Stimulated activated CD8-positive, alpha-beta memory T cell treated with anti-CD3 and anti-CD28 coated beads, Interleukin-2, amount 100 ng/mL, for 1 hour (primary cell): ENCODE results near the gene RCL1.
"Not testable (repeated sequence)": the region's sequence is repeated elsewhere in the genome, so short reads cannot be mapped to it uniquely, and the experiment has no call there.

Source experiments
- DNase-seq, 2 donors: peaks; one replicate each; pipeline ENCODE4 v3.0.0-alpha.2; 2020; ENCODE audit warnings: low read depth in 2 of 2

Gene RCL1, protein sequence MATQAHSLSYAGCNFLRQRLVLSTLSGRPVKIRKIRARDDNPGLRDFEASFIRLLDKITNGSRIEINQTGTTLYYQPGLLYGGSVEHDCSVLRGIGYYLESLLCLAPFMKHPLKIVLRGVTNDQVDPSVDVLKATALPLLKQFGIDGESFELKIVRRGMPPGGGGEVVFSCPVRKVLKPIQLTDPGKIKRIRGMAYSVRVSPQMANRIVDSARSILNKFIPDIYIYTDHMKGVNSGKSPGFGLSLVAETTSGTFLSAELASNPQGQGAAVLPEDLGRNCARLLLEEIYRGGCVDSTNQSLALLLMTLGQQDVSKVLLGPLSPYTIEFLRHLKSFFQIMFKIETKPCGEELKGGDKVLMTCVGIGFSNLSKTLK

DNA sequence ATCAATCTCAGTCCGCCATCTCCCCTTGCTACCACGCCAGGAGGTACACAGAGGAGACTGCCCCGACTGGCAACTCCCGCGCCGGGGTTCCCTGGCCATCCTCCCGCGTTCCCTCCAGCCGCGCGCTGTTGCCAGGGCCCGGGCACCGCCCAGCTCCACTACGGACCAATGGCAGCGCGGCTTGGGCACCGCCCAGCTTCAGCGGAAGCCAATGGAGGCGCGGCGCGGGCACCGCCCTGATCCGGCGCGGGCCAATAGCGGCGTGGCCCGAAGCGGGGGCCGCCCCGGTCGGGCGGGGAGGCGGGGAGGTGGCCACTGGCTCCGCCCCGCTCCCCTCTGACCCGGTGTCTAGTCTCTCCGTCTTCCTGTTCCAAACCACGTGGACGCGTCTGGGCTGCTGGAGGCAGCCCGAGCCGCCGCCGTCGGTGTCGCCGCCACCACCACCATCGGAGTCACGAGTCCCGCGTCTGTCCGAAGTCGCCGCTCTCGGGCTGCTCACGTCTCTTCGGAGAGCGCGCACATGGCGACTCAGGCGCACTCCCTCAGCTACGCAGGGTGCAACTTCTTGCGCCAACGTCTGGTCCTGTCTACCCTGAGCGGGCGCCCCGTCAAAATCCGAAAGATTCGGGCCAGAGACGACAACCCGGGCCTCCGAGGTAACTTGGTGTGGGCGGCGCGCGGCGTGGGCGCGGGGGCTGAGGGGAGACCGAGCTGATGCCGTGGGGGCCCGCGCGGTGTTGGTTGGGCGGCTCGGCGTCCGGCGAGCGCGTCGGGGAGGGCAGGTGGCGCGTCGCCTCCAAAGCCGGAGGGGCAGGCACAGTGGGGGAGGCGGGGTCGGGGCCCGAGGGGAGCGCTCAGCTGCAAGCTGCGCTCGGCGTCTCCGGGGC is at the start of gene RCL1:
Gene RCL1 (plus strand): TSS at position 373 of the 887 bp plus-strand sequence. CDS start 148 bp downstream, at position 521.
- DNase-seq: peak; percentile 89 to 92

DNA sequence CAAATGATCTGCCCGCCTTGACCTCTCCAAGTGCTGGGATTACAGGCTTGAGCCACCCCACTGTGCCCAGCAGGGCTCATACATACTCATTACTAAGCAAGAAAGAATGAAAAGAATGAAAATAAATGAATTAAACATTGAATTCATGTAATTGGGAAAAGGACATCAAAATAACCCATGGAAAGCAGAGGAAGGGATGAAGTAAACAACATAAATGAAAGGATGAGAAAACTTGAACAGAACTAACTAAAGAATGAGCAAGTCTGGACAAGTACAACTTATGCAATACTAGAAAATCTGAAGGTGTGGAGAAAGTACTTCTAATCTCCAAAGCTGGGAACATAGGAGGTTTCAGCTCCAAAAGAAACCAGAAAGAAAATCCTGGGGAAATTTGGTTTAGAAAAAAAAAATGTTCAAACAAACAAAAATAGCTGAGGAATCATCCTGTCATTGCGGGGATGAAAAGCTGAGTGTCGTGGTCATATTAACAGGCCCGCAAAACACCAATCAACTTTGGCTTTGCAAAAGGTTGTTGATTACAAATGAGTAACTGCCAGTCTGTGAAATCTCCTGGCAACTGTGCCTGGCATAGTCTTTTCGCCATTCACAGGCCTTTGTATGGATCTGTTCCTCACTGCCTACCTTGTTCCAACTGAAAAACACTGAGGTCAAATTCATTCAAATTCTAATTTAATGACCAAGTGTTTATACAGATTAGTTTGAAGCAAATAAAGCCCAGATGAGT is 49.4 kb upstream of the RCL1 start:
- DNase-seq: no peak

DNA sequence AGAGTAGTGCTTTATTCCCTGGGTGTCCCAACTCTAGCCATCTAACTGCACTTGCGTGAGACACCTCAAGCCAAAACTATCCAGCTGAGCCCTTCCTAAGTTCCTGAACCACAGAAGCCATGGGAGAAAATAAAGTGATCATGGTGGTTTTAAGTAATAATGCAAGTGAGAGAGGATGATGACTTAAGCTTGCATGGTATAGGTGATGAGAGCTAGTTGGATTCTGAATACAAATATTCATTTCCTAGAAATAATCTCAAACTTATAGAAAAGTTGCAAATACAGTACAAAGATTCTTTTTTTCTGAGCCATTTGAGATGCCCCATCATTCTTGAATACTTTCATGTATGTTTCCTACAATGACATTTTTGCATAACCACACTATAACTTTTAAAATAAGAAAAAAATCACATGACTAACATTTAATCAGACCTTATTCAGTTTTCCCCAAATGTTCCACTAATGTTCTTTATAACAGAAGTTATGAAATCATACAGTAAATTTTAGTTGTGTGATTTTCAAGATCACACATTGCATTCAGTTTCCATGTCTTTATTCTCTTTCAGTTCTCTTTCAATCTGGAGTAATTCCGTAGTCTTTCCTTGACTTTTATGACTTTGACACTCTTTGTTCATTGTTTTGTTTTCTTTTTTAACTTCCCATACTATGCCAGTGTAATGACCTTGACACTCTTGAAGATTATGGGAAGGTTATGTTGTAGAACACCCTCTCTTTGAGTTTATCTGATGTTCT is 46.3 kb upstream of the RCL1 start:
- DNase-seq: no peak

DNA sequence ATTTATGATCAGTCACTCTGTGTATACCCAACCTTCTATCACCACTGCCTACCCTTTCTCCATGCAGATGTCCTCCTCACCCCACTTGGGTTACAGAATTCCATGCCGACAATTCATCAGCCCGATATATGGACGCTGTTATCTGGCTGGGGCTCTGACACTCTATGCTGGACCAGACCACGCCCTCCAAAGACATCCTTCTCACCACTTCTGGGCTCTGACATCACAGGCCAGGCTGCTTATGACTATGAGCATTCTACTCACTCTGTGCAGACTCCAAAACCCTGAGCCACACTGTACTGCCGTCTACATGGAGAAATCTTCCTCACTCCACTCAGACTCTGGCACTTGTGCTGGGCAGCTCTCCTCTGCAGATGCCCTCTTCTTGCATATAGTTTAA is 44.1 kb upstream of the RCL1 start:
- no peak for DNase-seq

DNA sequence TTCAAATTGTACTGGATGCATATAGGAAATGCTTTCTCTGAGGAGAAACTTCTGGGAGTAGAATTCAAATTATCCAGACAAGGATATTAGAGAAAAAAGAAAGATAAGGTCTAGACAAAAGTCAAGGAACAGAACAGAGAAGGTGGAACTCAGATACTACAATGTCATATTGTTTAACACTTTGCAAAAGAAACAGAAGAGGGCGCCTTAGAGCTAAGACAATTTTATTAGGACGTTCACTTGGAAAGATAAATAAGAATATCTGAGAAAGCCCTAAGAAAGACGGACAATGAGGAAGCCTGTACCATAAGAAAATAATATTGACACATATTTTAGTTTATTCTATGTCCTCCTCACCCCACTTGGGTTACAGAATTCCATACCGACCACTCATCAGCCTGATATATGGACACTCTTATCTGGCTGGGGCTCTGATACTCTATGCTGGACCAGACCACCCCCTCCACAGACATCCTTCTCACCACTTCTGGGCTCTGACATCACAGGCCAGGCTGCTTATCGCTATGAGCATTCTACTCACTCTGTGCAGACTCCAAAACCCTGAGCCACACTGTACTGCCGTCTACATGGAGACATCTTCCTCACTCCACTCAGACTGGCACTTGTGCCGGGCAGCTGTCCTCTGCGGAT is 42.6 kb upstream of the RCL1 start:
- DNase-seq: no peak

DNA sequence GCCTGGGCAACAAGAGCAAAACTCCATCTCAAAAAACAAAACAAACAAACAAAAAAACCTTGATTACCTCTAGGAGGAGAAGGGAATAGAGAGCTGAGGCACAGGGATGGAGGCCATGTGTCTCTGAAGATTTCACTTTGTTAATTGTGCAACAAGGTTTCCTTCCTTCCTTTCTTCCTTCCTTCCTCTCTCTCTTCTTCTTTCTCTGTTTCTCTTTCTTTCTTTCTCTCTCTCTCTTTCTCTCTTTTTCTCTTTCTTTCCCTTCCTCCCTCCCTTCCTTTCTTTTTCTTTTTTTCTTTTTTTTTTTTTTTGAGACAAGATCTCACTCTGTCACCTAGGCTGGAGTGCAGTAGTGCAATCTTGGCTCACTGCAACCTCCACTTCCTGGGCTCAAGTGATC is 38.2 kb upstream of the RCL1 start:
- not testable (repeated sequence) for DNase-seq

DNA sequence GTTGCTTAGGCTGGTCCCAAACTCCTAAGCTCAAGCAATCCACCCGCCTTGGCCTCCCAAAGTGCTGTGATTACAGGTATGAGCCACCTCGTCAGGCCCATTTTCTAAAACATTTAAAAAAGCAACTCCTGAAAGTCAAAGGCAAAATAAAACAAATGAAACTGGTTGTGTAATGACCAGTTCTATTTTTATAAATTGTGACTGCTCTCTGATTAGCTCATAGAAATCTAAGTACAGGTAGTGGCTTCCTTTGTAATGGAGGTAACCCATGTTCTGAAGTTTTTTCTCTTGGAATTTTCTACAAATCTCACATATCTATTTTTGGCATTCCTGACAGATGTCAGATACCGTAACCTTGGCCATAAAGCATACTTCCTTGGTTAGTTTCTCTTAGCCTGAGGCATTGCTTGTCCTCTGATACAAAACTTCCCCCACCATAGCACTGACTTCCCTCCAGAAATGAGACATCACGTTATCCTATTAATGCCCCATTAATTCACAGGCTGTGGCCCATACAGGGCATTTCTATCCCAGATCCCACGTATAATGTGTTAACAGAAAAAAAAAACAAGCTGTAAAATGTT is 37.6 kb upstream of the RCL1 start:
- no peak for DNase-seq

DNA sequence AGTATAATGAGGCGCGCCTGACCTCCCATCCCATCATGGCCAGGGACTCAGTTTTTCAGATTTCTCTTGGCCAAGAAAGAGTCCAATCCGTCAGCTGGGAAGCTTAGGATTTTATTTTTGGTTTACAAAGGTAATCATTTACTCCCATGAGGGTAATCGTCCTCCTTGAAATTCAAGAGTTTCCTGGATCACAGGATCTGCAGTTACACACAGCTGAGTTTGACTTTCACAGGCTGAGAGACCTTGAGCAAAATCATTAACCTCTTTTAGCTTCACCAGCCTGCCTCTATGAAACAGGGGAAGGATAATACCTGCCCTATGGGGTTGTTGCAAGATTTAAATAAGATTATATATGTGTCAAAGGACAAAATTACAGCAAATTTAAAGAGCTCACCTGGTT is 36.3 kb upstream of the RCL1 start:
- no peak for DNase-seq

DNA sequence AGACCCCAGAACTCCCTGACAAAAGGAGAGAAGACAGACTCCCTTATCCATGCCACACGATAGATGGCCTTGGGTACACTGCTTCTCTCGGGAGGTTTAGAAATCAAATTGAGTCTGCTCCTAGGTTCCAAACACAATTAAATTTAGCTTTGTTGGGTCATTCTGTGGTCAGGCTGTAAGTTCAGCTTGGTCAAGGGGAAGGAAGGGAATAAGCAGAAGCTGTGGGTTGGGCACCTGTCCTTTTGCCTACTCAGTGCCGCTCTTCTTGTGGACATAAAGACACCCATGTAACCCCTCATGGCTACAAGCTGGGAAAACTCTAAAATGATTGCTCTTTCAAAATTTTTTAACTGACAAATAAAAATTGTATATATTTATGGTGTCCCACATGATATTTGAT is 32.6 kb upstream of the RCL1 start:
- DNase-seq: no peak

DNA sequence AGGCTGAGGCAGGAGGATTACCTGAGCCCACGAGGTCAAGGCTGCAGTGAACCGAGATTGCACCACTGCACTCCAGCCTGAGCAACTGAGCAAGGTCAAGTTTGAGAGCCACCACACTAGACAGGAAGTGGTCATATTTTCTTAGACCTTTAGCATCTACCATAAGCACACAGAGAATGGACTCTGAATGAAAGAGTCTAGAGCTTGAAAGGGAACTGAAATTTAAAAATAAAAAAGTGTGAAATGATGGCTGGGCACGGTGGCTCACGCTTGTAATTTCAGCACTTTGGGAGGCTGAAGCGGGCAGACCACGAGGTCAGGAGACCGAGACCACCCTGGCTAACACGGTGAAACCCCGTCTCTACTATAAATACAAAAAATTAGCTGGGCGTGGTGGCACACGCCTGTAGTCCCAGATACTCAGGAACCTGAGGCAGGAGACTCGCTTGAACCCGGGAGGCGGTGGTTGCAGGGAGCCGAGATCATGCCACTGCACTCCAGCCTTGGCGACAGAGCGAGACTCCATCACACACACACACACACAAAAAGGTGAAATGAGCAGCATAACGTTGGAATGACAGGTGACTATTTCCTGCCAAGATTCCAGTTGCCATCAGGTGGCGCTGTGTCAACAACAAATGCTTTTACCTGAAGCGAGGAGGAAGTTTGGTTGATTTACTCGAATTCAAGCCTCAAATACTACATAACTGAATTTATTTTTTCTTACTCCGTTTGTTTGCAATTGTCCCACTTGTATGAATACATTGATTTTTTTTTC is 30.4 kb upstream of the RCL1 start:
- peak; percentile 55 to 66 for DNase-seq

DNA sequence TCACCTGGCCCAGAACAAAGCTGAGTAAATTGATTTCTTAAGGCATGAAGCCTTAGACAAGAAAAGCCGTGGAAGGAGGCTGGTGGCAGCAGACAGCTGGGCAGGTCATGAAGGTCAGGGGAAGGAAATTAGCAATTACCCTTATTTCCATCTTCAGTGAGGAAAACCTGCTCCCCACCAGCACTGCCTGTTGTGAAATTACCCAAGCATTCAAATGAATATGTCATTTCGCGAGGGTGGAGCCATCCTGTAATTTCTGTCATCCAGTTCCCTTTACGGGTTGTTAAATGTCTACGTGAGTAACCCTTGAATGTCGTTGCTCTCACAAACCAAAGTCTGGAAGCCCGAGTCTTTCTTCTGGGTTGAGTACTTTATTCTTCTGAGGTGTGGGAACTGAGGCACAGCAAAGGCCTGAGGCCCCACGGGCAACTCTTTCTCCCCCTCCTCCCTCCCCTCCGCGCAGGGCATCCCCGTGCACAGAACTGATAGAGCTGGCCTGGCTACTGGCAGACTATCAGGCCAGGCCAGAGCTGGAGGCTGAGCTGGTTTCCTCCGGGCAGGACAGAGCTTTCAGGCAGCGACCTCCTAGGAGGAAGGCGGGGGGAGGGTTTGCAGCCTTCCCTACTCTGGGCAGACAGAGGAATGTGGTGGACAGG is 29.7 kb upstream of the RCL1 start:
- no peak for DNase-seq

DNA sequence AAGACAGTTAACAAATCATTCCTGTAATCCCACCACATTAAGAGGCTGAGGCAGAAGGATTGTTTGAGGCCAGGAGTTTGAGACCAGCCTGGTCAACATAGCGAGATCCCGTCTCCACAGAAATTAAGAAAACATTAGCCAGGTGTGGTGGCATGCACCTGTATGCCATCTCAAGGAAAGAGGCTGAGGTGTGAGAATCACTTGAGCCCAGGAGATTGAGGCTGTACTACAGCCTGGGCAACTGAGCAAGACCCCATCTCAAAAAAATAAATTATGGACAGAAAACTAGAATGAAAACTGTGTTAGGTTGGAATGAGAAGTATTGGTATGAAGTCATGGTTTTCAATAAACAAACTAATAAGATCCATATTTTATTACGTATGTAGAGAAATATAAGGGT is 28.7 kb upstream of the RCL1 start:
- DNase-seq: no peak

DNA sequence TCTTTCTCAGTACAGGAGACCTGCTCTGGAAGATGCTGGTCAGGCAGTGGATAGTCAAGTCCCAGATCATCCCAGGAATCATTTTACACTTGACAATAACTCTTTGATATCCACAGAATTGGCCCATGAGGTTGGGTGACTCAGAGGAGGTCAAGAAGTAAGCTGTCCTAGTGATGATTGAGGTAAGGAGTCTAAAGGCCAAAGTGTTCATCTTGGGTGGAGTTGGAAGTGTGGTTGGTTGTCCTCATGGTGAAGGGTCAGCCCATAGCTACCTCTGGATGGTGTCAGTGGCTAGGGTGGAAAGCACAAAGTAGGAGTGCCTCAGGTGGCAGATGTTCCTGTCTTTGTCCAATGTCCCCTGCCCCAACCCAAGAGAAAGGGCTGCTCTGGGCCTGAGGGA is 24.1 kb upstream of the RCL1 start:
- DNase-seq: no peak

DNA sequence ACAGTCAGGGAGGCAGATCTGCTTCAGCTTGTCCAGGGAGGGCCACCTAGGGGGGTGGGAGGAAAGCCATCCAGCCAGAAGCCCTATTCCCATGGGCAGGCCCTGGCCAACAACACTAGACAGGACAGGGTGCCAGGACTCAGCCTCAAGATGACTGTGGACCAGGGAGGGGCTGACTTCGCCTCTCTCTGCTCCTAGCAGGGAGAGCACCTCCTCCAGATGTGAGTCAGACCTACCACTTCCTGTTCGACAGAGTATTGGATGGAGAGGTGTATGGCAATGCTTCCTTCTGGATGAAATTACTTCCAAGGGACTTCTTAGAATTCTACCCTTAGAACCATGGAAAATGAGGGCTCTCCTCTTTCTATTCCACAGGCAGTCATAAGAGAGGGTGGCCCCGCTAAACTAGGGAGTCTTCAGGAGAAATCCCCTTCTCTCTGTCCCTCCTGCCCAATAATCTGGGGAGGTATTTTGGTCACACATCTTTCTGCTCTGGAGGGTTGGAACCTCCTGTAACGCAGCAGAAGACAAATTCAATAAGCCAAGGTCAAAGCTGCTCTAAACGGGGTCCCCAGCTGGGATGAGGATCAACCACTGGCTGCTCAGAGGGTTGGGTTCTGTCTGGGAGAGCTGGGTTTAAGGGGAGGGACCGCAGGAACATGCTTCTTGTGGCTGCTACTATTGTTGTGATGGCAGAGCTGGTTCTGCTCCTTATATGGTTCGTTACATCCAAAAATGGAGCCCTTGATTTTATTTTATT is 23.2 kb upstream of the RCL1 start:
- no peak for DNase-seq

DNA sequence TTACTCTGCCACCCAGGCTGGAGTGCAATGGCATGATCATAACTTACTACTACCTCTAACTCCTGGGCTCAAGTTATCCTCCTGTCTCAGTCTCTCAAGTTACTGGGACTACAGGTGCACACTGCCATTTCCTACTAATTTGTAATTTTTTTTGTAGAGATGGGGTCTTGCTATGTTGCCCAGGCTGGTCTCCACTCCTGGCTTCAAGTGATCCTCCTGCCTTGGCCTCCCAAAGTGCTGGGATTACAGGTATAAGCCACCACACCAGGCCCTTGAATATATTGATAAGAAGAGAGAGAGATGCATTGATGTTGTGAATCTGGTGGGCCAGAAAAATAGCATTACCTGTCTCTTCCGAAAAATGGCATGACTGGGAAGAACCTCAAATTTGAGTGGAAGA is 21.0 kb upstream of the RCL1 start:
- DNase-seq: no peak

DNA sequence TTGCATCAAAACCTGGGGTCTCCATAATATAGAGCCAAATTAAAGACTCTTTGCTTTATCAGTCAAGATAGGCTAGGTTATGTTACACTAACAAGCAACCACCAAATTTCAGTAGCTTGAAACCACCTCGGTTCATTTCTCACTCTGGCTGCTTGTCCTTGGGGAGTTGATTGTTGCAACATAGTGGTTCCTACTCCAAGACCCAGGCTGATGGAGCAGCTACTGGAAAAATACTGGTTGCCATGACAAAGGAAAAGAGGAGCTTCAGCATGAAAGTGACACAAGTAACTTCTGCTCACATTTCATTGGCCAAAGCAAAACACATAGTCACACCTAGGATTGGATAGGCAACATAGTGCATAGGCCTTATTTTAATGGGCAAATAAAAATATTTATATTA is 18.5 kb upstream of the RCL1 start:
- DNase-seq: no peak

DNA sequence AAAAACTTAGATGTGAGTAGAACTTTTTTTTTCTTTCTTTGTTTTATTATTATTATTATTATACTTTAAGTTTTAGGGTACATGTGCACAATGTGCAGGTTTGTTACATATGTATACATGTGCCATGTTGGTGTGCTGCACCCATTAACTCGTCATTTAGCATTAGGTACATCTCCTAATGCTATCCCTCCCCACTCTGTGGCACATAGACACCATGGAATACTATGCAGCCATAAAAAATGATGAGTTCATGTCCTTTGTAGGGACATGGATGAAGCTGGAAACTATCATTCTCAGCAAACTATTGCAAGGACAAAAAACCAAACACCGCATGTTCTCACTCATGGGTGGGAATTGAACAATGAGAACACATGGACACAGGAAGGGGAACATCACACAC is 17.8 kb upstream of the RCL1 start:
- DNase-seq: not testable (repeated sequence)

DNA sequence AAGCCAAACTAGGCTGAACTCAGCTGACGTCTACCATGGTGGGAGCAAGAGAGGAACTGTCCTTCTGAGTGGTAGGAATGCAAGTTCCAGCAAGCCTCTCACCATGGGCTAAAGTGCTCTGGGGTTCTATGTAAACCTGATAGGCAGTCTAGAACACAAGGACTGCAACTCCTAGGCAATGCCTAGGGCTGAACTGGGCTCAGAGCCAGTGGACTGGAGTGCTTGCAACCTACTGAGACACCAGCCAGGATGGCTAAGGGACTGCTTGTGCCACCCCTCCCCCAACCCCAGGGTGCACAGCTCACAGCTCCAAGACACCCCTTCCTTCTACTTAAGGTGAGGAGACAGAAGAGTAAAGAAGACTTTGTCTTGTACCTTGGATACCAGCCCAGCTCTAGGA is 12.1 kb upstream of the RCL1 start:
- DNase-seq: no peak

DNA sequence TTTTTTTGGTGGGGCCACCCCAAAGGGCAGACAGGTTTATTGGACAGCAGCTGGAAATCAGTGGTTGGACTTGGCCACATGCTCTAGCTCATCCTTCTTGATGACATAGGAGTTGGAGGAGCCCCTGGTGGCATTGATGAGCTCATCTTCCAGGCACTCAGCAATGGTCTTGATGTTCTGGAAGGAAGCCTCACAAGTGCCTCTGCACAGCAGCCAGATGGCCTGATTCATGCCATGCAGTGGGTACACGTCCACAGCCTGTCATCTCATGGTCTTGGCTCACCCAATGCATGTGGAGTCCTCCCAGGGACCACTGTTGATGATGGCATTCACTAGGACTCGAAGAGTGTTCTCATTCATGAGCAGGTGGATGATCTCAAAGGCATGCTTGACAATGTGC is 11.3 kb upstream of the RCL1 start:
- DNase-seq: no peak
